ENCODE data around the gene XRCC1. TPM values are rescaled to one million over a fixed set of nuclear protein-coding genes. Genes with fewer than 3 reads are reported as not detected.
"Not testable (repeated sequence)": the region's sequence is repeated elsewhere in the genome, so short reads cannot be mapped to it uniquely, and the experiment has no call there.

XRCC1 gene
- total RNA-seq: 15.6 and 16.7 TPM in 2 replicates

GRCh38 chr19:43575156-43575950 is at the start of gene XRCC1, which contains the start of gene PINLYP:
TSS of gene XRCC1 (minus strand) at chr19:43575527. CDS start at chr19:43575458, 69 bp downstream.
TSS of gene PINLYP (plus strand) at chr19:43575801. CDS start at chr19:43577192, 1,391 bp downstream.
- DNase-seq (ENCODE audit: low read depth): peak; percentile 96

- DNase-seq (ENCODE audit: low read depth): no peak
These were observed 49.6 kb upstream of the XRCC1 start for GRCh38 chr19:43624933-43625332.

- DNase-seq (ENCODE audit: low read depth): no peak
These were observed 48.8 kb upstream of the XRCC1 start for GRCh38 chr19:43623889-43624670.

- no peak for DNase-seq (ENCODE audit: low read depth)
These were observed 47.6 kb upstream of the XRCC1 start for GRCh38 chr19:43622956-43623355.

- DNase-seq (ENCODE audit: low read depth): no peak
These were observed 46.7 kb upstream of the XRCC1 start for GRCh38 chr19:43622070-43622469.

GRCh38 chr19:43620061-43621001 is 45.0 kb upstream of the XRCC1 start:
- no peak for DNase-seq (ENCODE audit: low read depth)

GRCh38 chr19:43619262-43620060 is 44.1 kb upstream of the XRCC1 start, which contains the start of gene ZNF428:
TSS of gene ZNF428 (minus strand) at chr19:43619629. CDS start at chr19:43614304, 5,325 bp downstream.
- peak; percentile 82 for DNase-seq (ENCODE audit: low read depth)

GRCh38 chr19:43618921-43619261 is 43.6 kb upstream of the XRCC1 start:
- no peak for DNase-seq (ENCODE audit: low read depth)

- DNase-seq (ENCODE audit: low read depth): no peak
These were observed 41.6 kb upstream of the XRCC1 start for GRCh38 chr19:43616954-43617353.

- DNase-seq (ENCODE audit: low read depth): no peak
These were observed 41.0 kb upstream of the XRCC1 start for GRCh38 chr19:43616306-43616705.

- no peak for DNase-seq (ENCODE audit: low read depth)
These were observed 37.0 kb upstream of the XRCC1 start for GRCh38 chr19:43612374-43612773.

- DNase-seq (ENCODE audit: low read depth): no peak
These were observed 36.5 kb upstream of the XRCC1 start, which contains the start of gene SRRM5 for GRCh38 chr19:43611788-43612187. TSS of gene SRRM5 (plus strand) at chr19:43612088. CDS start at chr19:43612122, 34 bp downstream.

GRCh38 chr19:43610493-43610892 is 35.2 kb upstream of the XRCC1 start:
- DNase-seq (ENCODE audit: low read depth): no peak

- DNase-seq (ENCODE audit: low read depth): no peak
These were observed 34.5 kb upstream of the XRCC1 start for GRCh38 chr19:43609872-43610271.

GRCh38 chr19:43607238-43608205 is 32.2 kb upstream of the XRCC1 start:
- DNase-seq (ENCODE audit: low read depth): no peak

GRCh38 chr19:43606569-43607229 is 31.4 kb upstream of the XRCC1 start:
- no peak for DNase-seq (ENCODE audit: low read depth)

- DNase-seq (ENCODE audit: low read depth): no peak
These were observed 30.7 kb upstream of the XRCC1 start for GRCh38 chr19:43605875-43606568.

- not testable (repeated sequence) for DNase-seq (ENCODE audit: low read depth)
These were observed 25.0 kb upstream of the XRCC1 start for GRCh38 chr19:43600326-43600725.
